ENCODE results near the gene TCP1. TPM values are rescaled to one million over a fixed set of nuclear protein-coding genes. Genes with fewer than 3 reads are reported as not detected.

Gene TCP1
- total and polyA plus RNA-seq, 2 of the 8 experiments (the other 6 are each of a cell fraction or from before 2014, with no cell fraction given): 117 to 348 TPM

GRCh38 chr6:159821122-159821521 is 31.7 kb upstream of the TCP1 start:
- Histone ChIP-seq H3K27me3 (replicated peaks in 1 of 4; ENCODE audit: control insufficient read depth in 3 of 4, extremely low read depth in 1 of 4, insufficient read depth in 3 of 4, low read length in 3 of 4) (no peaks in the 10 kb centered on the region), H4K5ac (ENCODE audit: insufficient read length, low read depth, low read length) (no peak overlapping the region), H2BK20ac (ENCODE audit: low read length) (no peak overlapping the region), H2BK120ac (replicated peaks; ENCODE audit: low read depth, low read length) (no peak overlapping the region), H3K23ac (ENCODE audit: insufficient read length) (no peak overlapping the region), H3K56ac (replicated peaks; ENCODE audit: insufficient read length, low read depth, low read length) (no peak overlapping the region), H3K4me1 (replicated peaks in 1 of 4; ENCODE audit: control insufficient read depth in 3 of 4, insufficient read depth in 4 of 4, low read length in 3 of 4) (peaks cover 0 to 11% (median 5%) of the 10 kb centered on the region in 4 experiments; a peak in 5 of 7 replicates), H2AK5ac (ENCODE audit: low read depth, low read length) (no peak overlapping the region), H4K8ac (ENCODE audit: extremely low read depth, insufficient read depth, low read length) (no peak overlapping the region), H3K27ac (ENCODE audit: low read depth, low read length) (no peak overlapping the region; the same call in 1 of the 2 replicates), H2BK15ac (ENCODE audit: low read length) (no peak overlapping the region), H3K4me3 (ENCODE audit: extremely low read depth in 1 of 4, insufficient read depth in 2 of 4, low read depth in 3 of 4, low read length in 4 of 4) (no peak overlapping the region), H2BK5ac (ENCODE audit: low read depth, low read length) (no peak overlapping the region), H3K23me2 (ENCODE audit: low read depth, low read length) (no peaks in the 10 kb centered on the region), H3K79me2 (ENCODE audit: control insufficient read depth in 1 of 2, insufficient read depth in 2 of 2, low read length in 2 of 2) (no peaks in the 10 kb centered on the region), H3K79me1 (ENCODE audit: low read depth, low read length) (no peaks in the 10 kb centered on the region), H3K4me2 (ENCODE audit: insufficient read depth in 1 of 2, low read depth in 2 of 2, low read length in 2 of 2) (no peak overlapping the region), H4K91ac (replicated peaks; ENCODE audit: insufficient read length, low read length) (no peak overlapping the region), H3K4ac (replicated peaks; ENCODE audit: insufficient read length, low read depth, low read length) (no peak overlapping the region), H3K18ac (ENCODE audit: extremely low read depth, low read length) (no peak overlapping the region), H2AFZ (ENCODE audit: low read length) (no peak overlapping the region), H2BK12ac (ENCODE audit: low read depth, low read length) (no peak overlapping the region), H3K9ac (replicated peaks in 1 of 4; ENCODE audit: extremely low read depth in 1 of 4, low read depth in 3 of 4, low read length in 3 of 4) (no peak overlapping the region), H3K14ac (ENCODE audit: insufficient read length) (no peak overlapping the region), H4K20me1 (replicated peaks in 1 of 2; ENCODE audit: control insufficient read depth in 1 of 2, insufficient read depth in 2 of 2, low read length in 2 of 2) (peaks cover 0 to 2% of the 10 kb centered on the region in 2 experiments), H3K36me3 (ENCODE audit: control insufficient read depth in 2 of 4, insufficient read depth in 4 of 4, low read length in 3 of 4) (no peaks in the 10 kb centered on the region), H3K9me3 (ENCODE audit: insufficient read depth in 2 of 2, low read depth in 1 of 2, low read length in 1 of 2) (no peaks in the 10 kb centered on the region)
- POLR2A ChIA-PET (ENCODE audit: partially characterized antibody): interaction anchor here (1.2 kb wide), 1 partner anchor 13 kb away, joined by 3 read pairs; no protein-coding TSS in a partner anchor
- TF ChIP-seq SAP30 (IDR thresholded peaks at IDR 0.05; ENCODE audit: insufficient read depth, insufficient replicate concordance, low read length) (no peak), BRCA1 (IDR thresholded peaks at IDR 0.05; ENCODE audit: low read depth, low read length) (no peak), SIX5 (IDR thresholded peaks at IDR 0.05; ENCODE audit: low read depth, low read length) (no peak), EP300 (IDR thresholded peaks at IDR 0.05; ENCODE audit: borderline replicate concordance in 1 of 2, low read depth in 2 of 2, low read length in 2 of 2) (no peak)
- 97% methylated on average over 11 of the region's 11 CpGs; no CpG with 5 or more reads in 1 of the 2 experiments for WGBS, 2 experiments (ENCODE audit: extremely low coverage in 1 of 2, insufficient coverage in 1 of 2, insufficient read length in 1 of 2, insufficient replicate concordance in 2 of 2, low coverage in 1 of 2, low lambda C conversion rate in 2 of 2, missing lambda C conversion rate in 1 of 2)
- DNase-seq (ENCODE audit: low read depth in 1 of 2, low spot score in 2 of 2) (no peak), FAIRE-seq (no peak)
- CTCF ChIA-PET (ENCODE audit: partially characterized antibody): interaction anchor here (1.0 to 2.1 kb wide), 3 partner anchors 9 to 26 kb away, joined by 3 to 6 read pairs (median 4); no protein-coding TSS in a partner anchor
